Activated CD4-positive, alpha-beta T cell treated with anti-CD3 and anti-CD28 coated beads for 36 hours (primary cell): ENCODE measurements around the gene COASY. TPM values are rescaled to one million over a fixed set of nuclear protein-coding genes. Genes with fewer than 3 reads are reported as not detected.
"Not testable (repeated sequence)": the region's sequence is repeated elsewhere in the genome, so short reads cannot be mapped to it uniquely, and the experiment has no call there.

Source experiments
- ATAC-seq: fragments of 200-7000 bp; cut with Tn5 transposase; one replicate; pipeline ENCODE4 v1.10.0; 2021; ENCODE audit warnings: mild to moderate bottlenecking, moderate library complexity
- CTCF ChIA-PET: fragments of 350-600 bp; sonication (Branson Sonifier 250); formaldehyde crosslinking; loops from one replicate; lab custom pipeline; 2021; ENCODE audit warnings: antibody characterized with exemption; lab: Charles Lee
- POLR2A ChIA-PET: fragments of 350-600 bp; sonication (Branson Sonifier 250); formaldehyde crosslinking; loops from one replicate; lab custom pipeline; 2021; ENCODE audit warnings: antibody characterized with exemption, inconsistent platforms; lab: Charles Lee
- DNase-seq: peaks from one replicate; pipeline ENCODE4 v3.0.0-alpha.2; 2020
- H3K27ac Mint-ChIP-seq: one replicate; pipeline ENCODE4 v1.8.0; 2021; ENCODE audit warnings: mixed read lengths
- H3K27me3 Mint-ChIP-seq: one replicate; pipeline ENCODE4 v1.8.0; 2021; ENCODE audit warnings: mixed read lengths
- H3K36me3 Mint-ChIP-seq: one replicate; pipeline ENCODE4 v1.8.0; 2021; ENCODE audit warnings: low read depth, mixed read lengths
- H3K4me1 Mint-ChIP-seq: one replicate; pipeline ENCODE4 v1.8.0; 2021; ENCODE audit warnings: mixed read lengths
- H3K4me3 Mint-ChIP-seq: one replicate; pipeline ENCODE4 v1.8.0; 2021; ENCODE audit warnings: mild to moderate bottlenecking, moderate library complexity, mixed read lengths
- H3K9me3 Mint-ChIP-seq: one replicate; pipeline ENCODE4 v1.8.0; 2021; ENCODE audit warnings: low read depth, mixed read lengths
- intact Hi-C, 2 experiments: fragments of 100-400 bp; cut with DNase I in 1 of 2; cut with micrococcal nuclease in 1 of 2; formaldehyde crosslinking; loops; one replicate each; pipeline versions ENCODE4 v1.14.2 to v1.15.1; 2022 to 2024; cut with DNase I, micrococcal nuclease
- total RNA-seq, 2 experiments: library from RNA; stranded (reverse); gene quantifications; one replicate each; pipeline ENCODE4 v1.2.3, GENCODE V29; 2021

The COASY gene
- total RNA-seq, 2 experiments from 2014 or later: 83.3 to 105 TPM

DNA sequence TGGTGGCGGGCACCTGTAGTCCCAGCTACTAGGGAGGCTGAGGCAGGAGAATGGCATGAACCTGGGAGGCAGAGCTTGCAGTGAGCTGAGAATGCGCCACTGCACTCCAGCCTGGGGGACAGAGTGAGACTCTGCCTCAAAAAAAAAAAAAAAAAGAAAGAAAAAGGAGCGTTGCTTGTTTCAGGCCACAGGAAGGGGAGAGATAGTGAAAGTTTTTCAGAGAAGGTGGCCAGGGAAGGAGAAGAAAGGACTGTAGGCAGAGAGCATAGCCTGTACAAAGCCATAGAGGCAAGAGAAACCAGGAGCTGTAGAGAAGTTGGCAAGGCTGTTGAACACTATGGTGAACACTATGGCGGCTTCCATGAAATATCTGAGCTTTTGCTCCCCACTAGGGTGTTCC is 21.4 kb upstream of the COASY start:
- ATAC-seq, H3K27me3 Mint-ChIP-seq, DNase-seq, intact Hi-C loops, H3K9me3 Mint-ChIP-seq, POLR2A ChIA-PET, H3K4me3 Mint-ChIP-seq: not testable (repeated sequence)
- Mint-ChIP-seq H3K27ac (peak overlapping the region; percentile 55), H3K36me3 (peaks cover 20% of the 10 kb centered on the region), H3K4me1 (peaks cover 25% of the 10 kb centered on the region)
- CTCF ChIA-PET: interaction anchor here (0.6 to 1.2 kb wide), 7 partner anchors 8 to 610 kb away, joined by 3 to 5 read pairs (median 3); partner anchors contain the start of gene ODAD4

GRCh38 chr17:42541041-42541833 is 20.7 kb upstream of the COASY start:
- no peaks in the 10 kb centered on the region for H3K27me3 Mint-ChIP-seq
- intact Hi-C loops: no loop called here
- no peak overlapping the region for H3K4me3 Mint-ChIP-seq
- peak overlapping the region; percentile 55 for H3K27ac Mint-ChIP-seq
- H3K36me3 Mint-ChIP-seq: peaks cover 20% of the 10 kb centered on the region
- peak; percentile 50 for DNase-seq
- H3K4me1 Mint-ChIP-seq: peaks cover 23% of the 10 kb centered on the region
- ChIA-PET CTCF (interaction anchor here (0.6 to 1.2 kb wide), 10 partner anchors 9 to 611 kb away, joined by 3 to 5 read pairs (median 3); partner anchors contain the start of gene ODAD4), POLR2A (no interaction called here)
- H3K9me3 Mint-ChIP-seq: no peaks in the 10 kb centered on the region
- peak; percentile 63 for ATAC-seq

DNA sequence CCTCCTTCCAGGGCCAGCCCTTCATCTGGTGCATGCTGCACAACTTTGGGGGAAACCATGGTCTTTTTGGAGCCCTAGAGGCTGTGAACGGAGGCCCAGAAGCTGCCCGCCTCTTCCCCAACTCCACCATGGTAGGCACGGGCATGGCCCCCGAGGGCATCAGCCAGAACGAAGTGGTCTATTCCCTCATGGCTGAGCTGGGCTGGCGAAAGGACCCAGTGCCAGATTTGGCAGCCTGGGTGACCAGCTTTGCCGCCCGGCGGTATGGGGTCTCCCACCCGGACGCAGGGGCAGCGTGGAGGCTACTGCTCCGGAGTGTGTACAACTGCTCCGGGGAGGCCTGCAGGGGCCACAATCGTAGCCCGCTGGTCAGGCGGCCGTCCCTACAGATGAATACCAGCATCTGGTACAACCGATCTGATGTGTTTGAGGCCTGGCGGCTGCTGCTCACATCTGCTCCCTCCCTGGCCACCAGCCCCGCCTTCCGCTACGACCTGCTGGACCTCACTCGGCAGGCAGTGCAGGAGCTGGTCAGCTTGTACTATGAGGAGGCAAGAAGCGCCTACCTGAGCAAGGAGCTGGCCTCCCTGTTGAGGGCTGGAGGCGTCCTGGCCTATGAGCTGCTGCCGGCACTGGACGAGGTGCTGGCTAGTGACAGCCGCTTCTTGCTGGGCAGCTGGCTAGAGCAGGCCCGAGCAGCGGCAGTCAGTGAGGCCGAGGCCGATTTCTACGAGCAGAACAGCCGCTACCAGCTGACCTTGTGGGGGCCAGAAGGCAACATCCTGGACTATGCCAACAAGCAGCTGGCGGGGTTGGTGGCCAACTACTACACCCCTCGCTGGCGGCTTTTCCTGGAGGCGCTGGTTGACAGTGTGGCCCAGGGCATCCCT is 18.5 kb upstream of the COASY start:
- H3K9me3 Mint-ChIP-seq: no peaks in the 10 kb centered on the region
- ChIA-PET CTCF (interaction anchor here (1.3 kb wide), 1 partner anchor 16 kb away, joined by 3 read pairs; no protein-coding TSS in a partner anchor), POLR2A (no interaction called here)
- no peak for ATAC-seq
- no peak overlapping the region for H3K27ac Mint-ChIP-seq
- DNase-seq: no peak
- peaks cover 15% of the 10 kb centered on the region for H3K4me1 Mint-ChIP-seq
- H3K36me3 Mint-ChIP-seq: peaks cover 20% of the 10 kb centered on the region
- no peak overlapping the region for H3K4me3 Mint-ChIP-seq
- H3K27me3 Mint-ChIP-seq: no peaks in the 10 kb centered on the region
- intact Hi-C loops: no loop called here

DNA sequence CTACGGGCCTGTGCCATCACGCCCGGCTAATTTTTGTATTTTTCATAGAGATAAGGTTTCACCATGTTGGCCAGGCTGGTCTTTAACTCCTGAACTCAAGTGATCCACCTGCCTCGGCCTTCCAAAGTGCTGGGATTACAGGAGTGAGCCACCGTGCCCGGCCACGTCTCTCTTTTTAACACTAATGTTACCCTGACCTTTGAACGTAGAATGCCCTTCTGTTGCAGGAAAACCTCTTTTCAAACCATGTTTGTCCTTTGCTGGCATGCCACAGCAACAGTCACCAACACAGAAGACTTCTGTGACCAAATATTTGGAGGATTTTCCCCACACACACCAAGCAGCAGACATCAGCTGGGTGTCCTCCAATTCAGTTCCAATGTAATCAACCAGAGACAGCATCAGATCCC is 17.1 kb upstream of the COASY start:
- H3K4me1 Mint-ChIP-seq: peaks cover 23% of the 10 kb centered on the region
- ChIA-PET POLR2A (no interaction called here), CTCF (no interaction called here)
- no peaks in the 10 kb centered on the region for H3K9me3 Mint-ChIP-seq
- peaks cover 15% of the 10 kb centered on the region for H3K36me3 Mint-ChIP-seq
- no peak overlapping the region for H3K27ac Mint-ChIP-seq
- intact Hi-C loops: no loop called here
- H3K4me3 Mint-ChIP-seq: no peak overlapping the region
- H3K27me3 Mint-ChIP-seq: no peaks in the 10 kb centered on the region
- no peak for DNase-seq
- no peak for ATAC-seq

DNA sequence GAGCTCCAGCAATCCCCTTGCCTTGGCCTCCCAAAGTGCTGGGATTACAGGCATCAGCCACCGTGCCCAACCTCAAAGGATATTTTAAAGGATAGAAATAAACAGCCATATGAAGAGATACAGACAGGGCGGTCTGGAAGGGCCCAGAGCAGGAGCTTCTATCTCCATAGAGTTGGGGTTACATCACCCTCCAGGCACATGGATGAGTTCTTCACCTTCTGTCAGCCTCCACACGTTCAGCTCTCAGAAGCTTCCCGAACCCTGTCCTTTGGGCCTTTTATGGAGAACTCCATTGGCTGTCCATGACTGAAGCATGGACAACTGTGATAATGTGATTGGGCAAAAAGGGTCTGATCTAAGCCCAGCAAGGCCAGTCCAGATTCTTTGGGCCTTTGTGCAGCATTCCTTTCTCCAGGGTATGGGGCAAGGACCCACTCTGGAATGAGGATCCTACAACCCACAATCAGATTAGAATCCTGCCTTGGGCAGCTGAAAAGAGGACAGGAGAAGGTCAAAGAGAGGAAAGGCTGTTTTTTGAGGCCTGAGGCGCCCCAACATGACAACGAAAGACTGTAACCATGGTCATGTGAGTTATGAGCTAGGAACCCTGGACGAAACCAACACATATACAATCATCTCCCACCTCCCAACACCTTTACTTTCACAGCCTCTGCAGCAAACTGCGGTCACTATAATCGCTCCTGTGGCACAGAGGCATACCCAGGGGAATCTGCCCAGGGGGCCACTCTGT is 16.0 kb upstream of the COASY start:
- H3K4me3 Mint-ChIP-seq, H3K27ac Mint-ChIP-seq, H3K36me3 Mint-ChIP-seq, H3K9me3 Mint-ChIP-seq, H3K27me3 Mint-ChIP-seq, intact Hi-C loops, DNase-seq, ATAC-seq, CTCF ChIA-PET: not testable (repeated sequence)
- peaks cover 18% of the 10 kb centered on the region for H3K4me1 Mint-ChIP-seq
- POLR2A ChIA-PET: interaction anchor here (0.6 kb wide), 1 partner anchor 13 kb away, joined by 3 read pairs; no protein-coding TSS in a partner anchor

GRCh38 chr17:42547001-42547461 is 14.9 kb upstream of the COASY start:
- H3K27ac Mint-ChIP-seq: no peak overlapping the region
- no peaks in the 10 kb centered on the region for H3K27me3 Mint-ChIP-seq
- no peaks in the 10 kb centered on the region for H3K9me3 Mint-ChIP-seq
- H3K36me3 Mint-ChIP-seq: peaks cover 3% of the 10 kb centered on the region
- H3K4me3 Mint-ChIP-seq: no peak overlapping the region
- ATAC-seq (no peak), DNase-seq (no peak)
- intact Hi-C loops: no loop called here
- peaks cover 12% of the 10 kb centered on the region for H3K4me1 Mint-ChIP-seq
- ChIA-PET POLR2A (interaction anchor here (1.5 kb wide), 1 partner anchor 11 kb away, joined by 3 read pairs; the partner anchor contains the start of gene NAGLU), CTCF (interaction anchor here (0.6 kb wide), 1 partner anchor 17 kb away, joined by 3 read pairs; no protein-coding TSS in a partner anchor)

- Mint-ChIP-seq H3K27ac (no peak overlapping the region), H3K4me1 (peaks cover 12% of the 10 kb centered on the region), H3K9me3 (no peaks in the 10 kb centered on the region), H3K27me3 (no peaks in the 10 kb centered on the region), H3K4me3 (no peak overlapping the region), H3K36me3 (peaks cover 3% of the 10 kb centered on the region)
- intact Hi-C loops: no loop called here
- no peak for DNase-seq
- ATAC-seq: no peak
- ChIA-PET POLR2A (interaction anchor here (0.5 to 1.5 kb wide), 3 partner anchors 10 to 421 kb away, joined by 3 to 7 read pairs (median 4); partner anchors contain the start of gene NAGLU), CTCF (interaction anchor here (0.6 to 1.2 kb wide), 7 partner anchors 11 to 451 kb away, joined by 3 to 4 read pairs (median 3); partner anchors contain the start of genes NAGLU and RPL27)
These were observed 14.3 kb upstream of the COASY start for GRCh38 chr17:42547698-42548069.

DNA sequence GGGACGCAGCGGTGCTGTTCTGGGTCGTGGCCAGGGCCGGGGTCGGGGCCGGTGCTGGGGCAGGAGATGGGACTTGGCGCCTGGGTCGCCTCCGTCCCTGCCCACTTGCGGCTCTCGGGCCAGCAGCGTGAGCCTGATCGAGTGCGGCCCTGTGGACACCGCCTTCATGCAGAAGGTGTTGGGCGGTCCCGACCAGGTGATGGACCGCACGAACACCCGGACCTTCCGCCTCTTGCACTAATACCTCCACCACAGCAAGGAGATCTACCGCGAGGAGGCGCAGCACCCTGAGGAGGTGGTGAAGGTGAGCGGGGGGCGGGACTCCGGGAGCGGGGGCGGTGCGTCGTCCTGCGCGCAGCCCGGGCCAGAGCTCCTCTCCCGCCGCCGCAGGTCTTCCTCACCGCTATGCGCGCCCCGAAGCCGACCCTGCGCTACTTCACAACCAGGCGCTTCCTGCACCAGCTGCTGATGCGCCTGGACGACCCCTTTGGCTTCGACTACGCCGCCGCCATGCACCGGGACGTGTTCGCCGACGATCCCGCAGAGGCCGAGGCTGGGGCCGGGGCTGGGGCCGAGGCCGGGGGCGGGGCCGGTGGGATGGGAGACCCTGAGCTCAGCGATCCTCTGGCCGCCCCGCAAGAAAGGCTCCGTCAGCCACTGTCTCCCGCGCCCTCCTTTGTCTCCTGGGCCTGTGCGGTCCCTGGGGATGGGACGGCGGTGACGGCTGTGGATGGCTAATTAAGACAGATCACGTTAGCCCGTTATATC is 13.7 kb upstream of the COASY start:
- DNase-seq (peak; percentile 92), ATAC-seq (peak; percentile 93)
- H3K4me1 Mint-ChIP-seq: peaks cover 13% of the 10 kb centered on the region
- peaks cover 3% of the 10 kb centered on the region for H3K36me3 Mint-ChIP-seq
- H3K27ac Mint-ChIP-seq: no peak overlapping the region
- peak overlapping the region; percentile 36 for H3K4me3 Mint-ChIP-seq
- POLR2A ChIA-PET: interaction anchor here (0.5 to 1.5 kb wide), 4 partner anchors 11 to 420 kb away, joined by 3 to 7 read pairs (median 4); partner anchors contain the start of gene NAGLU
- intact Hi-C loops: no loop called here
- no peaks in the 10 kb centered on the region for H3K27me3 Mint-ChIP-seq
- CTCF ChIA-PET: interaction anchor here (0.6 to 1.3 kb wide), 13 partner anchors 11 to 450 kb away, joined by 3 to 7 read pairs (median 3); partner anchors contain the start of genes NAGLU, PSMC3IP and RPL27
- no peaks in the 10 kb centered on the region for H3K9me3 Mint-ChIP-seq

GRCh38 chr17:42548993-42549755 is 12.8 kb upstream of the COASY start:
- no peaks in the 10 kb centered on the region for H3K9me3 Mint-ChIP-seq
- CTCF ChIA-PET: interaction anchor here (0.8 to 1.3 kb wide), 7 partner anchors 10 to 173 kb away, joined by 3 to 7 read pairs (median 3); partner anchors contain the start of genes NAGLU and PSMC3IP
- POLR2A ChIA-PET: interaction anchor here (1.1 kb wide), 1 partner anchor 12 kb away, joined by 7 read pairs; no protein-coding TSS in a partner anchor
- H3K27me3 Mint-ChIP-seq: no peaks in the 10 kb centered on the region
- H3K4me3 Mint-ChIP-seq: peak overlapping the region; percentile 36
- no peak overlapping the region for H3K27ac Mint-ChIP-seq
- intact Hi-C loops: no loop called here
- peaks cover 17% of the 10 kb centered on the region for H3K4me1 Mint-ChIP-seq
- H3K36me3 Mint-ChIP-seq: peaks cover 3% of the 10 kb centered on the region
- ATAC-seq: no peak
- no peak for DNase-seq
